Uterus (tissue), 2 donors: ENCODE results near the gene ROCK1.

Source experiments
- CTCF ChIP-seq, 4 experiments: fragments of 200-600 bp in 2 of 4; fragments of 450-650 bp in 2 of 4; sonication (generic) in 2 of 4; IDR thresholded peaks; one replicate each; pipeline ENCODE4 v1.5.1; 2016 to 2019; ENCODE audit warnings: antibody characterized with exemption in 4 of 4, mild to moderate bottlenecking in 2 of 4, moderate library complexity in 1 of 4
- POLR2A ChIP-seq, 2 donors: fragments of 450-650 bp; IDR thresholded peaks; one replicate each; pipeline ENCODE4 v1.6.1; 2016; ENCODE audit warnings: antibody characterized with exemption in 2 of 2, mild to moderate bottlenecking in 1 of 2, moderate library complexity in 1 of 2

DNA sequence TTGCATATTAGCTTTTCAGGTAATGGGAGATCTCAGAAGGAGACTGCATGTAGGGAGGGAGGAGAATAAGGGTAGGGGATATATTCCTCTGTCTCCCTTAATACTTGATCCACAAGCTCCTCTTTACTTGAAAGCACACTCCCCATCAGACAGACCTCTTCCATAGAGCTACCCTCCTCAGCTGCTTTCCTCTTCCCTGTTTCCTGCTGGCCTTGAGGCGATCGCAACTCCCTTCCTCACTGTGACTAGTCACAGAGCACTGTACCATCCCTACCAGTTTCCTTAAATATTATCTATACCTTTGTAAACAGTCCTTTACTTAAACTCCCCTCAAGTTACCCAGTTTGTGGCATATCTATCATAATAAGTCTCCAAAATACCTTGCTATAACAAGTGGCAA lies 10.9 kb downstream of the ROCK1 start:
- TF ChIP-seq POLR2A (IDR thresholded peaks at IDR 0.05): no peak
- TF ChIP-seq CTCF (IDR thresholded peaks at IDR 0.05): no peak
